COR-L47 (cell line): ENCODE measurements around the gene ALG9.

Experiments
- DNase-seq: peaks from one replicate; lab custom pipeline; 2025; lab: John Stamatoyannopoulos, UW

ALG9 gene

GRCh38 chr11:111879637-111879960 is 8.2 kb upstream of the ALG9 start:
- DNase-seq = no peak

GRCh38 chr11:111878849-111879636 is 7.7 kb upstream of the ALG9 start, which contains the start of the genes CFAP68 and FDXACB1:
Gene CFAP68 (plus strand): TSS chr11:111879541. CDS start chr11:111879561, 20 bp downstream.
Gene FDXACB1 (minus strand): TSS chr11:111879165. CDS start chr11:111879132, 33 bp downstream.
- DNase-seq = peak; percentile 97

DNA sequence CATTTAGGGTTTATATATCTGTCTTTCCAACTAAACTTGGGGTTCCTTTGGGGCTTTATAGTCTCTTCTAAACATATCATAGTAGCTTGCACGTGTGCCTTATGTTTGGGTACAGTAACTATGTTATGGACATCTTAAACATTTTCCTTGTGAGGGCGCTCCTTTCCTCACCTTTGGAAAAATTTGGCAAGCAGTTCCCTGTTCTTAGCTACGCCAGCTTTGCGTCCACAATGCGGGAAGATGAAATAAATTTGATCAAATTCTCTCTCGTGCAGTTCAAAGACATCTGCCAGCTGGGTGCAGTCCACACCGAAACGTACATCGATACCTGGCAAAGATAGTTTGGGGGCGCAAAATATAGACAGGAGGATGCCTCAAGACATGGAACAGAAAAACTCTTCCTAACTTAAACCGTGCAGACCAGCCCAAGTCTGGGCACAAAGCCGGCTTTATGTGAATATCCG is 7.0 kb upstream of the ALG9 start:
- DNase-seq = peak; percentile 30

GRCh38 chr11:111871693-111872161 is 346 bp upstream of the ALG9 start:
- DNase-seq = no peak

DNA sequence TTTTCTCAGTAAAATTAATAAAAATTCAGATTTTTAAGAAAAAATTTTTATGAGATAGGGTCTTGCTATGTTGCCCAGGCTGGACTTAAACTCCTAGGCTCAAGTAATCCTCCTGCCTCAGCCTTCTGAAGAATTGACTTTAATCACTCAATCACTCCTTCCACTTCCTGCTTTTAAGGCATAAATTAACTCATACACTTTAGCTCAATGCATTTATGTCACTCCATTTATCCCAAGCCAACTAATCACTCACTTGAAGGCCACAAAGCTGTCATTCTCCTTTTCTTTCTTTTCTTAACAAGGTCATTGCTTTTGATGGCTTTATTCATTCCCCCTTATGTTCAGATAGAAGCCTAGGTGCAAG is 877 bp downstream of the ALG9 start:
- DNase-seq = no peak

DNA sequence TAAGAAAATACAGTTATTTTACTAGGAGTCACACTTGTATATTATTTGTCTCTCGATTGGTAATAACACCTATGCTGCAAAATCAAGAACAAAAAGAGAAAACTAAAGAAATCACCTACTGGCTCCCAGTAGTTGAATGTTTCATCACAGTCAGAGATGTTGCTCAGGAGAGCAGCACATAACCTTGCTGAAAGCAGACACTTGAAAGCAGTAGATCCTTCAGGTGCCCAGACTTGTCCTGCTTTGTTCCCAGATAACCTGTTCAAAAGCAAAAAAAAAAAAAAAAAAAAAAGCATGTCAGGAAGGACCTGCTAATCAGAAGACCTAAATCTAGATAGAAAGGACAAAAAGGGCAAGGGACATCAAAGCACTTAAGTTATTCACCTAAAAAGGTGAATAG is 1.3 kb downstream of the ALG9 start:
- no peak for DNase-seq

DNA sequence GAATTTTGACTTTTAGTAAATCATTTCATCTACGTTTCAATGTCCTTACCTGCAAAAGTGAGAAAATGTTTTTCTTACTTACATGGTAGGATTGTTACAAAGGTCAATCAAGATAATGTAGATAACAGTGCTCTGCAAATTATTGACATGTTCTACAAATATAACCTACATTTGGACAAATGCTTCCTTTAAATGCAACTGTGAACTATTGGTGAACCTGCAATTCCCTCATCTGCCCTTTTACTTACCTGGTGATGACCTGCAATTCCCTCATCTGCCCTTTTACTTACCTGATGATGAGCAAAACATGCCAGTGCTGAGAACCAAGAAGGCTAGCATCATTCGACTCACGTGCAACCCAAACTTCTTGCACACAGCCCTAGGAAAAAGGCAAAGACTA is 11.1 kb downstream of the ALG9 start:
- no peak for DNase-seq

- DNase-seq = no peak
Measured at GRCh38 chr11:111855506-111855905, 15.9 kb downstream of the ALG9 start.

DNA sequence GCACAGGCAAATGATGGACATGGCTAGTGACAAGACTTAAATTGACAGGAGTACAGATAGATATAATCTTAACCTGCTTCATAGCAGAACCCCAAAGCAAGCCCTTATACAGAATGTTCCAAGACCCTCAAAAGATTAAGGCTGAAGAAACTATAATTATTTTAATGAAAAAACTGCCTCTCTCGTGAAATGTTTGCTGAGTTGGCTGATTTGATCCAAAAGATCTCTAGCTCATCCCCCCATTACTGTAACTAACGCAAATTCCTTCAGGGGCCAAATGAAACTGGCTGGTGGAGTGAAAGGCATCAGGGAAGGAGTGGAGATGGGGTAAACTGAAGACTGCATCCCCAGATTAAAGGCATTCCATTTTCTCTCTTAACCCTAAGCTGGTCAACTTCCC is 19.3 kb downstream of the ALG9 start:
- DNase-seq = no peak

DNA sequence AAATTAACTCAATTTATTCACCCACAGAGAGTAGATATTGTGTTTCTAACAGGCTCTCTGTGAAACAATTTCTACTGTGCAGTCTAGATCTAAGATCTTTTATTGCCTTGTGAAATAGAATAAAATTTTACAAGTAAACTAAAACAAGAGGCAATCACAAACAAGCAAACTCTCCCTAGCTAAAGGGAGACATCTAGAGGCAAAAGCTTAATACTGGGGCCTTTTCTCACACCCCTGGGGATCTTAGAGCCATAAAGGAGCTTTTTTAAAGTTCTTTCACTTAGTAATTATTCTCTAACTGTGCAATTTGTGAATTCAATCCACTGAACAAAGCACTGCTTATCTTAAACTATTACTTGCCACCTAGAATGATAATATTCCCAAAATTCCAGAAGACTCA is 19.7 kb downstream of the ALG9 start:
- no peak for DNase-seq

- DNase-seq = no peak
Measured at GRCh38 chr11:111851067-111851466, 20.3 kb downstream of the ALG9 start.

GRCh38 chr11:111849631-111850030 is 21.8 kb downstream of the ALG9 start:
- DNase-seq = no peak

DNA sequence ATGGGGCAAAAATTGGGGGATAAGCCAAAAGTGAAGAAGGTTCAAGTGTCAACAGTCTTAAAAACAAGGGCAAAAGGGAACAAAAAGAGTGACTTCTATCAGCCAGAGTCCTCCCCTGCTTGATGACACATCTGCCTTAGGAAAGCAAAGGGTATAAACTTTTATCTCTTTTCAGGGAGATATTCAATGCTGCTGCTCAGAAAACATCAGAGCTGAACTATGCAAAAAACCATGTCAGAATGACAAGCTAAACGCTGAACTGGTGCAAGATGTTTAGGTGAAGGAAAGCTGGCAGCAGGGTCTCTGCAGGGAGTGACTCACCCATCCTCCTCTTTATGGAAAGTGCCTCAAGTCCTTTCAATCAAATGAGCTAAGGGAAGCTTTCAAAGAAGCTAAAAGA is 24.7 kb downstream of the ALG9 start:
- DNase-seq = no peak

GRCh38 chr11:111846063-111846462 is 25.3 kb downstream of the ALG9 start:
- DNase-seq = no peak

DNA sequence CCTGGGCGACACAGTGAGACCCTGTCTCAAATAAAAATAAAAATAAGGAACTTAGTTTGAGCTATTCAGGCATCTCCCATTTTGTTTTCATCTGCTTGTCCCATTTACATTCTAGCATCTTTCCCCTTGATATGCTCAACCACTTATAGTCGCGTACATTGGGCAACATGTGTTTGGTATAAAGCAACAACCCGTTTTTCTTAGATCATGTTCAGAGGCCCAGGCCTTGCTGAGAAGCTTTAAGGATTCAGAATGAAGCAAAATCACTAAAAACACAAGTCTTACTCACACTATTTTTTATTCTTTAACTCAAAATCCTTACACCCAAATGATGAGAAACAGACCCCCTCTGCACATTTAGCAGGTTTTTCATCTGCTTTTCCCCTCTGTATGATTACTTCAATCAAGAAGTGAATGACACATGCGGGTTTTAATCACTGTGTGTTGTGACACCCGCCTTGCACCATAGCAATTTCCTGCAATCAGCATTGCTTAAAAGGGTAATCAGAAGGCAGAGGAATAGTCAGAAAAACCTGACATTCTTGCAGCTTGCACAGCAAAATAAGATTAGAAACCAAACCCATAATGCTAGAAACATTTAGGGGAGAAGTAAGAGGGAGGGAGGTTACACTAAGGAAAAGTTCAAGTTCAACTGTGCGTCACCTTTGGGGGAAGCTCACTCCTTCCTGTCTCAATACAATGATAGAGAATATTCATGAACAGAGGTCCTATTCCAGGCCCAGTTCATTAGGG is 25.9 kb downstream of the ALG9 start:
- no peak for DNase-seq

DNA sequence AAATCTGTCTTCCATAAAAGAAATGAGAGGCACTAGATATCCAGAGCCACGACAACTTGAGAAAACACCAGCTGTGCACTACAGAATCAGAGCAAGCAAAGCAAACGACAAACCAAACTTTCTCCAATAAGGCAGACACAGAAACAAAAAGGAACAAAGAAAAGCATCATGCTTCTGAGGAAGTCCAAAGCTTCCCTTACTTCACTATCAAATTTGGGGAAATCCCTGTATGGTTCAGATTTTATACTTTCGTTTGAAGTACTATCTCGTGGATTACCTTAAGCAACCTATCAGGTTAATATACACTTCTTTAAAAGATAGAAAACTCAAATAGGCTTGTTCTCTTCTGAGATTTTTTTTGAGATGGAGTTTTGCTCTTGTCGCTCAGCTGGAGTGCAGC is 27.7 kb downstream of the ALG9 start:
- no peak for DNase-seq

- peak; percentile 71 for DNase-seq
Measured at GRCh38 chr11:111841370-111842053, 29.9 kb downstream of the ALG9 start.

DNA sequence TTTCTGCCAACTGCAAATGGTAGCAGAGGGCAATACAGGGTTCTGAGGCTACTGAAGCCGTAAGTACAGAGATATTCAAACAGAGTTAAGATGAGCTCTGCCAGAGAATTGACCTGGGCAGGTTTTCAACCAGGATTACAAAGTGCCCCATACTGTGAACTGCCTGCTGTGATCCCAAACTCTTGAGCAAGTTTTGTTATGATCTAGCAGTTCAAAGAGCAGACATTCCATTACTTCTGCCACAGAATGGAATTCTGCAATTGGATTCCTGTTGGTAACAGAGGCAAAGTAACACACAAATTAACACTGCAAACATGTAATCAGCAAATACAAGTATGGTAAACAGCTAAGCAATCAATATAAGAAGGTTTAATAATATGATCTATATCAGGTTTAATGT is 31.2 kb downstream of the ALG9 start:
- DNase-seq = no peak

DNA sequence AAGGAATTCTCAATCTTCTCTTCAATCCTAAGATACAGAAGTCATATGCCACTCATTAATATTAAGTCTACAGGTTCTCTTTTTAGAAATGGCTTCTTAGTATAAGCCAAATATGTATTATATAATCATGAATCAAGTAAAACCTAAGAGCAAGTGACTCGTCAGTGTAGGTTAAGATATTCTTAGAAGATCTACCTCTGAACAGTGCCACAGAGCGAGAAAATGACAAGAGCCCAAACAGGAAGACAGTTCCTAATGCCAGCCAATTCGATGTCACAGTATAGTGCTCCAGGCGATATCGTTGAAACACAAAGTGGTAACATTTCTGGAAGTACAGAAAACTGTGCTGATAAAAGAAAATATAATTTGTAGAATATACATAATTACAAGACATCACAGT is 33.3 kb downstream of the ALG9 start:
- no peak for DNase-seq

DNA sequence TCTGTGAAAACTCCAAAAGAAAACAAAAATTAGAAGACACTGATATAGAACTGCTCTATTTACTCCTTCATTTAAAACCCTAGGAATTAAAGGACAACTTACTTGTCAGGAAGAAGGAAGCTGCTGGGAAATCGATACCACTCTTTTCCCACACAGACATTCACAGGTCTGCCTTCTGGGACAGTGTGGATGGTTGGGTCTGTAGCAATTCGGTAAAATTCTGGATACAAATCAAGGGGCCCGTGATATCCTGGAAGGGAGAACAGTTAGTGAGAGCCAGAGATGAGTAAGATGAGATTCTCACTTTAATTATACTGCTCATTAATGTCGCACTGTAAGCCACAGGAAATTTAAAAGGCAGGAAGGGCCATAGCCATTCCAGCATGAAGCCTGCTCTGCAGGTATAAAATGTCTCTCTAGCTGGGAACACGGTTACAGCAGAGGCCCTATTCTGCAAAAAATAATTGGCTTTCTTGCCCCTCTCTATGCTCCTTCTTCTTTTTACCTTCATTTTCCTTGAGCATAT is 34.0 kb downstream of the ALG9 start:
- no peak for DNase-seq

- no peak for DNase-seq
Measured at GRCh38 chr11:111836721-111837120, 34.7 kb downstream of the ALG9 start.

GRCh38 chr11:111836162-111836561 is 35.2 kb downstream of the ALG9 start:
- DNase-seq = no peak
